NT2/D1 (cell line): ENCODE results near the gene PIEZO1.

ENCODE experiments used
- YY1 ChIP-seq: IDR thresholded peaks from 2 replicates; pipeline ENCODE4 v1.6.1; 2011; ENCODE audit not compliant: insufficient read length, insufficient read depth
- ZNF274 ChIP-seq: IDR thresholded peaks from 2 replicates; pipeline ENCODE4 v1.6.1; 2011; ENCODE audit warnings: mild to moderate bottlenecking, low read depth, low read length

- TF ChIP-seq ZNF274 (no peak), YY1 (no peak)
Measured at GRCh38 chr16:88710556-88710955, 74.5 kb downstream of the PIEZO1 start.
